GM12878 (cell line): ENCODE data around the gene INHA. TPM values are rescaled to one million over a fixed set of nuclear protein-coding genes. Genes with fewer than 3 reads are reported as not detected.

Source experiments
- ATAC-seq: fragments of 200-7000 bp; cut with Tn5 transposase; 3 replicates; pipeline ENCODE4 v1.9.1; 2020; ENCODE audit warnings: mild to moderate bottlenecking, moderate library complexity
- BruUV-seq: library from RNA; stranded (reverse); fragments of 400-500 nt; replicated peaks from 2 replicates; lab custom pipeline; 2021; lab: Mats Ljungman, UMichigan
- CTCF ChIA-PET: fragments of 300-600 bp; sonication (Branson Sonifier 250); formaldehyde crosslinking; extraction: SDS; loops from one replicate; lab custom pipeline; 2021; ENCODE audit warnings: inconsistent platforms; lab: Yijun Ruan, JAX
- POLR2A ChIA-PET: fragments of 350-600 bp; formaldehyde crosslinking; extraction: SDS; loops from one replicate; lab custom pipeline; 2021; ENCODE audit warnings: inconsistent platforms; lab: Charles Lee
- RAD21 ChIA-PET: fragments of 300-600 bp; sonication (Branson Sonifier 250); formaldehyde crosslinking; loops from one replicate; lab custom pipeline; 2023; ENCODE audit warnings: antibody characterized with exemption; ENCODE audit not compliant: unreplicated experiment; lab: Charles Lee
- SMC1A ChIA-PET: fragments of 300-600 bp; sonication (Branson Sonifier 250); formaldehyde crosslinking; loops from one replicate; lab custom pipeline; 2023; ENCODE audit not compliant: unreplicated experiment, uncharacterized antibody; lab: Charles Lee
- DNase-seq: peaks from one replicate; pipeline ENCODE4 v3.0.0-alpha.2; 2011; ENCODE audit warnings: low read depth, low spot score
- FAIRE-seq: peaks from 3 replicates; lab custom pipeline; 2011; peaks lifted over from hg19 to GRCh38; lab: Jason Lieb, UNC
- H2AFZ ChIP-seq: 2 replicates; pipeline ENCODE4 v1.6.0; 2011; ENCODE audit warnings: low read depth, low read length, control low read depth; ENCODE audit not compliant: control insufficient read depth
- H3K27ac ChIP-seq: 2 replicates; pipeline ENCODE4 v1.5.1; 2011; ENCODE audit warnings: control low read depth; ENCODE audit not compliant: control insufficient read depth, insufficient read depth
- H3K27me3 ChIP-seq, 2 experiments: replicated peaks in 1 of 2; 2 replicates each; pipeline versions ENCODE4 v1.6.0 to v1.6.1; 2011; ENCODE audit warnings: low read length in 1 of 2; ENCODE audit not compliant: control insufficient read depth in 2 of 2, insufficient read depth in 2 of 2
- H3K36me3 ChIP-seq, 2 experiments: 2 replicates each; pipeline ENCODE4 v1.5.1; 2011; ENCODE audit warnings: low read length in 1 of 2; ENCODE audit not compliant: control insufficient read depth in 2 of 2, insufficient read depth in 2 of 2
- H3K4me1 ChIP-seq: 2 replicates; pipeline ENCODE4 v1.6.1; 2011; ENCODE audit warnings: mild to moderate bottlenecking, low read length, moderate library complexity, mixed read lengths; ENCODE audit not compliant: control insufficient read depth, insufficient read depth
- H3K4me2 ChIP-seq: 2 replicates; pipeline ENCODE4 v1.6.0; 2011; ENCODE audit warnings: control low read depth; ENCODE audit not compliant: control insufficient read depth, insufficient read depth
- H3K4me3 ChIP-seq: fragments of 200-600 bp; sonication (generic); 2 replicates; pipeline ENCODE4 v1.5.1; 2016
- H3K79me2 ChIP-seq: 2 replicates; pipeline ENCODE4 v1.6.0; 2011; ENCODE audit warnings: low read length; ENCODE audit not compliant: control insufficient read depth, insufficient read depth
- H3K9ac ChIP-seq: 2 replicates; pipeline ENCODE4 v1.8.0; 2011; ENCODE audit warnings: low read length, control low read depth, mixed read lengths; ENCODE audit not compliant: control insufficient read depth, insufficient read depth
- H3K9me3 ChIP-seq: replicated peaks from 3 replicates; pipeline ENCODE4 v1.5.1; 2011; ENCODE audit warnings: mild to moderate bottlenecking, low read length; ENCODE audit not compliant: control insufficient read depth, insufficient read depth
- H4K20me1 ChIP-seq: 2 replicates; pipeline ENCODE4 v1.6.0; 2011; ENCODE audit not compliant: control insufficient read depth, insufficient read depth
- ASH2L ChIP-seq: fragments of 300-600, 200-600 bp; sonication (generic); IDR thresholded peaks from 2 replicates; pipeline ENCODE4 v1.6.1; 2017; ENCODE audit warnings: low read depth, mild to moderate bottlenecking, borderline replicate concordance
- HDAC2 ChIP-seq: fragments of 200-600 bp; sonication (generic); IDR thresholded peaks from 2 replicates; pipeline ENCODE4 v1.6.1; 2017
- RB1 ChIP-seq: fragments of 450-650 bp; formaldehyde crosslinking; IDR thresholded peaks from 2 replicates; pipeline ENCODE4 v1.6.1; 2017; ENCODE audit warnings: mild to moderate bottlenecking, borderline replicate concordance
- ZNF384 ChIP-seq: IDR thresholded peaks from 2 replicates; pipeline ENCODE4 v1.6.1; 2012; ENCODE audit warnings: low read depth, mild to moderate bottlenecking, low read length, improper control_type of control experiment, borderline replicate concordance
- ZSCAN29 ChIP-seq: fragments of 450-650 bp; IDR thresholded peaks from 2 replicates; pipeline ENCODE4 v1.6.1; 2017; ENCODE audit warnings: mild to moderate bottlenecking, moderate library complexity
- WGBS: methylation state at CpG from one replicate; pipeline ENCODE4 v1.1.6; 2016; ENCODE audit warnings: low lambda C conversion rate; ENCODE audit not compliant: insufficient replicate concordance, insufficient coverage; ENCODE audit errors: missing lambda C conversion rate; 5-methylcytosine and 5-hydroxymethylcytosine counted together
- in situ Hi-C: fragments of 300-500 bp; cut with MboI; formaldehyde crosslinking; loops from 9 replicates; pipeline ENCODE4 v1.14.3; 2018; ENCODE audit warnings: mixed read lengths
- intact Hi-C: fragments of 100-400 bp; cut with micrococcal nuclease; formaldehyde crosslinking; loops from one replicate; pipeline ENCODE4 v1.14.2; 2022; ENCODE audit not compliant: unreplicated experiment
- polyA plus RNA-seq, 11 experiments: library from polyadenylated mRNA; depleted of rRNA in 4 of 11; unstranded in 6 of 11; stranded (reverse) in 5 of 11; fragments of >200 nt; fragmentation: Nextera tagmentation in 4 of 11; fragmentation: Illumina TruSeq in 1 of 11; extraction: Ambion mirVana in 4 of 11; extraction: Trizol in 1 of 11; gene quantifications; 1 replicate in 1 of 11; 2 replicates in 10 of 11; pipeline versions ENCODE4 v1.2.1 to v1.2.3, GENCODE V29; 2011 to 2016; ENCODE audit warnings: inconsistent platforms in 2 of 11, missing spikeins in 2 of 11, low read depth in 1 of 11
- total RNA-seq, 4 experiments: library from RNA; depleted of rRNA in 3 of 4; stranded (reverse); fragments of >200 nt in 3 of 4; fragmentation: Illumina TruSeq in 1 of 4; extraction: Trizol in 1 of 4; gene quantifications; 2 replicates each; pipeline versions ENCODE4 v1.2.1 to v1.2.3, GENCODE V29; 2013 to 2021
- TF ChIP-seq, protein P1 (sequence below): fragments of 450-650 bp; IDR thresholded peaks from 2 replicates; pipeline ENCODE4 v1.6.1; 2017; ENCODE audit warnings: antibody characterized with exemption, mild to moderate bottlenecking, moderate library complexity
- TF ChIP-seq, protein P2 (sequence below): IDR thresholded peaks from 2 replicates; pipeline ENCODE4 v1.6.1; 2012; ENCODE audit warnings: mild to moderate bottlenecking, low read depth, low read length
- TF ChIP-seq, protein P3 (sequence below): IDR thresholded peaks from 2 replicates; pipeline ENCODE4 v1.6.1; 2012; ENCODE audit warnings: improper control_type of control experiment, low read depth, low read length; ENCODE audit not compliant: insufficient replicate concordance

Gene INHA
- total and polyA plus RNA-seq, 10 of the 15 experiments (the other 5 are each of a cell fraction or from before 2014, with no cell fraction given) = not detected

DNA sequence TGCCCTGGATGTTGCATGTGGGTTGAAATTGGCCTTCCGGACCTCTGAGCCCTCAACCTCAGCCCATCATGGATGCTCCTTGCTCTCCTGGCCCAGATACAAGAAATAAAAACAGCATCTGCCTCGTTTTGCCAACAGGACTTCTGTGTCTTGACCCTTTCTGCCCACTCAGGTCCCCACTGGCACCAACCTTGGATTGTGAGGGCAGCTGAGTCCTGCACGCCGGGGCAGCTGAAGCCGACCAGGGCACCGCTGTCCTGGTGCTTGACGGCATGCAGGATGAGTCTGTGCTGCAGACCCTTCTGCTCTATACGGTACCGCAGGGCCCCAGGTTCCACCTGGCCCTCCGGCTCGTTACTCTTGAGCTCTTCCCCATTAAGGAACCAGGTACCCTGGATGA is 5.5 kb upstream of the INHA start:
- Histone ChIP-seq H3K27me3 (peaks cover 0 to 3% of the 10 kb centered on the region in 2 experiments; a peak in 2 of 4 replicates), H3K4me2 (no peak overlapping the region), H3K4me1 (no peaks in the 10 kb centered on the region), H3K9ac (no peak overlapping the region), H2AFZ (no peak overlapping the region), H3K27ac (no peak overlapping the region), H4K20me1 (no peaks in the 10 kb centered on the region), H3K4me3 (no peak overlapping the region), H3K36me3 (no peaks in the 10 kb centered on the region), H3K79me2 (no peaks in the 10 kb centered on the region), H3K9me3 (no peaks in the 10 kb centered on the region)
- ChIA-PET SMC1A (no interaction called here), RAD21 (no interaction called here), CTCF (no interaction called here), POLR2A (no interaction called here)
- DNase-seq = no peak
- ATAC-seq = no peak
- TF ChIP-seq, protein P1, sequence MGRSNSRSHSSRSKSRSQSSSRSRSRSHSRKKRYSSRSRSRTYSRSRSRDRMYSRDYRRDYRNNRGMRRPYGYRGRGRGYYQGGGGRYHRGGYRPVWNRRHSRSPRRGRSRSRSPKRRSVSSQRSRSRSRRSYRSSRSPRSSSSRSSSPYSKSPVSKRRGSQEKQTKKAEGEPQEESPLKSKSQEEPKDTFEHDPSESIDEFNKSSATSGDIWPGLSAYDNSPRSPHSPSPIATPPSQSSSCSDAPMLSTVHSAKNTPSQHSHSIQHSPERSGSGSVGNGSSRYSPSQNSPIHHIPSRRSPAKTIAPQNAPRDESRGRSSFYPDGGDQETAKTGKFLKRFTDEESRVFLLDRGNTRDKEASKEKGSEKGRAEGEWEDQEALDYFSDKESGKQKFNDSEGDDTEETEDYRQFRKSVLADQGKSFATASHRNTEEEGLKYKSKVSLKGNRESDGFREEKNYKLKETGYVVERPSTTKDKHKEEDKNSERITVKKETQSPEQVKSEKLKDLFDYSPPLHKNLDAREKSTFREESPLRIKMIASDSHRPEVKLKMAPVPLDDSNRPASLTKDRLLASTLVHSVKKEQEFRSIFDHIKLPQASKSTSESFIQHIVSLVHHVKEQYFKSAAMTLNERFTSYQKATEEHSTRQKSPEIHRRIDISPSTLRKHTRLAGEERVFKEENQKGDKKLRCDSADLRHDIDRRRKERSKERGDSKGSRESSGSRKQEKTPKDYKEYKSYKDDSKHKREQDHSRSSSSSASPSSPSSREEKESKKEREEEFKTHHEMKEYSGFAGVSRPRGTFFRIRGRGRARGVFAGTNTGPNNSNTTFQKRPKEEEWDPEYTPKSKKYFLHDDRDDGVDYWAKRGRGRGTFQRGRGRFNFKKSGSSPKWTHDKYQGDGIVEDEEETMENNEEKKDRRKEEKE = no peak
- TF ChIP-seq ZNF384 (no peak), ZSCAN29 (no peak), RB1 (no peak), ASH2L (no peak), HDAC2 (no peak)
- TF ChIP-seq, protein P2, sequence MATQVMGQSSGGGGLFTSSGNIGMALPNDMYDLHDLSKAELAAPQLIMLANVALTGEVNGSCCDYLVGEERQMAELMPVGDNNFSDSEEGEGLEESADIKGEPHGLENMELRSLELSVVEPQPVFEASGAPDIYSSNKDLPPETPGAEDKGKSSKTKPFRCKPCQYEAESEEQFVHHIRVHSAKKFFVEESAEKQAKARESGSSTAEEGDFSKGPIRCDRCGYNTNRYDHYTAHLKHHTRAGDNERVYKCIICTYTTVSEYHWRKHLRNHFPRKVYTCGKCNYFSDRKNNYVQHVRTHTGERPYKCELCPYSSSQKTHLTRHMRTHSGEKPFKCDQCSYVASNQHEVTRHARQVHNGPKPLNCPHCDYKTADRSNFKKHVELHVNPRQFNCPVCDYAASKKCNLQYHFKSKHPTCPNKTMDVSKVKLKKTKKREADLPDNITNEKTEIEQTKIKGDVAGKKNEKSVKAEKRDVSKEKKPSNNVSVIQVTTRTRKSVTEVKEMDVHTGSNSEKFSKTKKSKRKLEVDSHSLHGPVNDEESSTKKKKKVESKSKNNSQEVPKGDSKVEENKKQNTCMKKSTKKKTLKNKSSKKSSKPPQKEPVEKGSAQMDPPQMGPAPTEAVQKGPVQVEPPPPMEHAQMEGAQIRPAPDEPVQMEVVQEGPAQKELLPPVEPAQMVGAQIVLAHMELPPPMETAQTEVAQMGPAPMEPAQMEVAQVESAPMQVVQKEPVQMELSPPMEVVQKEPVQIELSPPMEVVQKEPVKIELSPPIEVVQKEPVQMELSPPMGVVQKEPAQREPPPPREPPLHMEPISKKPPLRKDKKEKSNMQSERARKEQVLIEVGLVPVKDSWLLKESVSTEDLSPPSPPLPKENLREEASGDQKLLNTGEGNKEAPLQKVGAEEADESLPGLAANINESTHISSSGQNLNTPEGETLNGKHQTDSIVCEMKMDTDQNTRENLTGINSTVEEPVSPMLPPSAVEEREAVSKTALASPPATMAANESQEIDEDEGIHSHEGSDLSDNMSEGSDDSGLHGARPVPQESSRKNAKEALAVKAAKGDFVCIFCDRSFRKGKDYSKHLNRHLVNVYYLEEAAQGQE = no peak
- TF ChIP-seq, protein P3, sequence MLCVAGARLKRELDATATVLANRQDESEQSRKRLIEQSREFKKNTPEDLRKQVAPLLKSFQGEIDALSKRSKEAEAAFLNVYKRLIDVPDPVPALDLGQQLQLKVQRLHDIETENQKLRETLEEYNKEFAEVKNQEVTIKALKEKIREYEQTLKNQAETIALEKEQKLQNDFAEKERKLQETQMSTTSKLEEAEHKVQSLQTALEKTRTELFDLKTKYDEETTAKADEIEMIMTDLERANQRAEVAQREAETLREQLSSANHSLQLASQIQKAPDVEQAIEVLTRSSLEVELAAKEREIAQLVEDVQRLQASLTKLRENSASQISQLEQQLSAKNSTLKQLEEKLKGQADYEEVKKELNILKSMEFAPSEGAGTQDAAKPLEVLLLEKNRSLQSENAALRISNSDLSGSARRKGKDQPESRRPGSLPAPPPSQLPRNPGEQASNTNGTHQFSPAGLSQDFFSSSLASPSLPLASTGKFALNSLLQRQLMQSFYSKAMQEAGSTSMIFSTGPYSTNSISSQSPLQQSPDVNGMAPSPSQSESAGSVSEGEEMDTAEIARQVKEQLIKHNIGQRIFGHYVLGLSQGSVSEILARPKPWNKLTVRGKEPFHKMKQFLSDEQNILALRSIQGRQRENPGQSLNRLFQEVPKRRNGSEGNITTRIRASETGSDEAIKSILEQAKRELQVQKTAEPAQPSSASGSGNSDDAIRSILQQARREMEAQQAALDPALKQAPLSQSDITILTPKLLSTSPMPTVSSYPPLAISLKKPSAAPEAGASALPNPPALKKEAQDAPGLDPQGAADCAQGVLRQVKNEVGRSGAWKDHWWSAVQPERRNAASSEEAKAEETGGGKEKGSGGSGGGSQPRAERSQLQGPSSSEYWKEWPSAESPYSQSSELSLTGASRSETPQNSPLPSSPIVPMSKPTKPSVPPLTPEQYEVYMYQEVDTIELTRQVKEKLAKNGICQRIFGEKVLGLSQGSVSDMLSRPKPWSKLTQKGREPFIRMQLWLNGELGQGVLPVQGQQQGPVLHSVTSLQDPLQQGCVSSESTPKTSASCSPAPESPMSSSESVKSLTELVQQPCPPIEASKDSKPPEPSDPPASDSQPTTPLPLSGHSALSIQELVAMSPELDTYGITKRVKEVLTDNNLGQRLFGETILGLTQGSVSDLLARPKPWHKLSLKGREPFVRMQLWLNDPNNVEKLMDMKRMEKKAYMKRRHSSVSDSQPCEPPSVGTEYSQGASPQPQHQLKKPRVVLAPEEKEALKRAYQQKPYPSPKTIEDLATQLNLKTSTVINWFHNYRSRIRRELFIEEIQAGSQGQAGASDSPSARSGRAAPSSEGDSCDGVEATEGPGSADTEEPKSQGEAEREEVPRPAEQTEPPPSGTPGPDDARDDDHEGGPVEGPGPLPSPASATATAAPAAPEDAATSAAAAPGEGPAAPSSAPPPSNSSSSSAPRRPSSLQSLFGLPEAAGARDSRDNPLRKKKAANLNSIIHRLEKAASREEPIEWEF = no peak
- in situ Hi-C loops (no loop called here), intact Hi-C loops (no loop called here)
- FAIRE-seq = no peak
- BruUV-seq = no TSS peak
- 74% methylated on average over 11 of the region's 11 CpGs for WGBS
